IPS DF 6.9 (cell line): ENCODE data around the gene RNPS1.

Experiments used
- DNase-seq: peaks from one replicate; pipeline ENCODE4 v3.0.0-alpha.2; 2013; ENCODE audit warnings: low read depth, low spot score
- H3K27ac ChIP-seq: one replicate; pipeline ENCODE4 v1.5.1; 2013; ENCODE audit warnings: low read length, control low read depth
- H3K27me3 ChIP-seq: 2 replicates; pipeline ENCODE4 v1.6.1; 2013; ENCODE audit warnings: mild to moderate bottlenecking, low read length; ENCODE audit not compliant: control insufficient read depth, insufficient read depth
- H3K36me3 ChIP-seq: 2 replicates; pipeline ENCODE4 v1.6.1; 2013; ENCODE audit warnings: low read length; ENCODE audit not compliant: control insufficient read depth, insufficient read depth
- H3K4me1 ChIP-seq: 2 replicates; pipeline ENCODE4 v1.6.1; 2013; ENCODE audit warnings: low read length; ENCODE audit not compliant: control insufficient read depth, insufficient read depth
- H3K4me3 ChIP-seq: 2 replicates; pipeline ENCODE4 v1.5.1; 2013; ENCODE audit warnings: mild to moderate bottlenecking, low read length
- H3K9me3 ChIP-seq: 2 replicates; pipeline ENCODE4 v1.6.1; 2013; ENCODE audit warnings: low read length, inconsistent platforms; ENCODE audit not compliant: control insufficient read depth, insufficient read depth
- WGBS: extraction: QIAGEN DNeasy Blood & Tissue Kit; methylation state at CpG from one replicate; pipeline ENCODE4 v1.1.7; 2013; ENCODE audit warnings: mixed read lengths, missing lambda C conversion rate; ENCODE audit not compliant: insufficient read length, insufficient coverage; 5-methylcytosine and 5-hydroxymethylcytosine counted together

Gene RNPS1

DNA sequence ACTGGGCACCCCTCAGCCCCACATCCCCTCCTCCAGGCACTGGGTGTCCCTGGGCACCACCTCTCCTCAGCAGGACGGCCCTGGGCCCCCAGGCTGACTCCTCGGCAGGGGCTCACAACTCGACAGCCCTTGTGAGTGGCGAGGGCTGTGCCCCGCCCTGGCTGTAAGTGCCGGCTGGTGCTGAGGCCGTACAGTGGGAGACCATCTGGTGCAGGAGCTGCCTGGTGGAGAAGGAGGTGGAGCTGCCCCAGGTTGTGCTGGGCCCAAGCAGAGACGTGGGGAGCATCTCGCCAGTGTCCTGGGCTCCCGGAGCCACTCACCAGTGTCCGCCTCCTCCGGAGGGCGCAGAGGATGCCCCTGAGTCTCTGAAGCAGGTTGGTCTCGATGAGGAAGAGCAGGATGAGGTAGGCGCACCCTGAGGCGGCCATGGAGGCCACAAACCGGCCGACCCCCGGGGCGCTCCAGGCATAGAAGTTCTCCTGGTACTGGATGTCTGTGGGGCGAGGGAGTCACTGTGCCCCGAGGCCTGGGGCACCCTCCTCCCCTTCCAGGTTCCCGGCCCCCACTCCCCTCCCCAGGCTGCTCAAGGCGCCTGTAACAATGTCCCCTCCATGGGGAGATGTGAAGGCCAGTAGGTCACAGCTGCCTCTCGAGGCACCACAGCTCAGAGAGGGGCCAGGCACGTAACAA, 15.1 kb upstream of the RNPS1 start:
- H3K27me3 ChIP-seq, result no peaks in the 10 kb centered on the region
- no peak overlapping the region for H3K4me3 ChIP-seq
- H3K27ac ChIP-seq, result no peak overlapping the region
- no CpG with 5 or more reads among the region's 26 CpGs for WGBS
- H3K9me3 ChIP-seq, result no peaks in the 10 kb centered on the region
- no peaks in the 10 kb centered on the region for H3K4me1 ChIP-seq
- no peak for DNase-seq
- no peaks in the 10 kb centered on the region; the same call in 1 of the 2 replicates for H3K36me3 ChIP-seq

- H3K27me3 ChIP-seq, result no peaks in the 10 kb centered on the region
- no CpG with 5 or more reads among the region's 5 CpGs for WGBS
Observed at GRCh38 chr16:2282262-2282661, 14.3 kb upstream of the RNPS1 start.

DNA sequence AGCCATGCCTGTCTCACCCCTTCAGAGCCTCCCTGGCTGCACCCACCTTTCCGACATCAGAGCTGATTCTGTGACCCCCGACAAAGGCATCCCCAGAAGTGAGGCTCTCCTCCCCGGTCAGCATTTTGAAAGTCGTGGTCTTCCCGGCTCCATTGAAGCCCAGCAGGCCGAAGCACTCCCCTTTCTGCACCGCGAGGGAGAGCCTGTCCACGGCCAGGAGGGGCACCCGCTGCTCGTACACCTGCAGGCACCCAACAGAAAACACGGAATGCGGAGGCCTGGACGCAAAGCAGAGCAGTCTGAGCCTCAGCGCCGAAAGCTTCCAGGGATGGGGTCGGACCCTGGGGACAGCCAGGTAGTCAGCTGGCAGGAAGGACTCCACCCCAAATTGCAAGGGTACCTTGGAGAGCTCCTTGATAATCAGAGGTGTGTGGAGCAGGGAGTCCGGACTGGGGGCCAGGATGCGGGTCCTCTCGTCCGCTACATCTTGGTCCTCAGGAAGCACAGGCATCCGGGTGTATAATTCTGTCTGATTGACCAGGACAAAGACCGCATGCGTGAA, 13.1 kb upstream of the RNPS1 start:
- Histone ChIP-seq H3K9me3 (no peaks in the 10 kb centered on the region), H3K4me1 (peaks cover 1% of the 10 kb centered on the region; the same call in 1 of the 2 replicates), H3K36me3 (no peaks in the 10 kb centered on the region; the same call in 1 of the 2 replicates), H3K4me3 (no peak overlapping the region), H3K27ac (no peak overlapping the region), H3K27me3 (no peaks in the 10 kb centered on the region)
- no peak for DNase-seq
- no CpG with 5 or more reads among the region's 24 CpGs for WGBS

More at GRCh38 chr16:2282262-2282661, 14.3 kb upstream of the RNPS1 start:
- Histone ChIP-seq H3K27ac (no peak overlapping the region), H3K36me3 (no peaks in the 10 kb centered on the region; the same call in 1 of the 2 replicates), H3K4me3 (no peak overlapping the region), H3K9me3 (no peaks in the 10 kb centered on the region), H3K4me1 (peaks cover 1% of the 10 kb centered on the region; the same call in 1 of the 2 replicates)
- DNase-seq, result no peak

DNA sequence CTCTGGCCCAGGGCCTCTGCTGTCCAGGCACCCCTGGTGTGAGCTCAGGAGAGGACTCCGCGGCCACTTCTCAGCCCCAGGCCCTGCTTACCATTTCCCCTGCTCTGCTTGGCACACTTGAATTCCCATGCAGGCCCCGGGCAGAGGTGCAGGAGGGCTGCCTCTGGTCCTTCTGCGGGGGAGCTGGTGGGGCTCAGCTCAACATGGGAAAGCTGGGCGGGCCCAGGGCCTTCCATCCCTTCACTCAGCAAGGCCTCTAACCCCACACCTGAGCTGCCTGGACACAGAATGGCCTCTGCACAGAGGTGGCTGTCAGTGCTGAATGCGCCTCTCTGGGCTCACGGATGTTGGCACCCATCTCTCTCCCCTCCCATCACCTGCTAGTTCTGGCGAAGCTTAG, 12.5 kb upstream of the RNPS1 start:
- H3K4me1 ChIP-seq, result peaks cover 1% of the 10 kb centered on the region; the same call in 1 of the 2 replicates
- DNase-seq, result no peak
- H3K9me3 ChIP-seq, result no peaks in the 10 kb centered on the region
- no peak overlapping the region for H3K27ac ChIP-seq
- no peak overlapping the region for H3K4me3 ChIP-seq
- no peaks in the 10 kb centered on the region; the same call in 1 of the 2 replicates for H3K36me3 ChIP-seq
- no CpG with 5 or more reads among the region's 8 CpGs for WGBS
- no peaks in the 10 kb centered on the region for H3K27me3 ChIP-seq

DNA sequence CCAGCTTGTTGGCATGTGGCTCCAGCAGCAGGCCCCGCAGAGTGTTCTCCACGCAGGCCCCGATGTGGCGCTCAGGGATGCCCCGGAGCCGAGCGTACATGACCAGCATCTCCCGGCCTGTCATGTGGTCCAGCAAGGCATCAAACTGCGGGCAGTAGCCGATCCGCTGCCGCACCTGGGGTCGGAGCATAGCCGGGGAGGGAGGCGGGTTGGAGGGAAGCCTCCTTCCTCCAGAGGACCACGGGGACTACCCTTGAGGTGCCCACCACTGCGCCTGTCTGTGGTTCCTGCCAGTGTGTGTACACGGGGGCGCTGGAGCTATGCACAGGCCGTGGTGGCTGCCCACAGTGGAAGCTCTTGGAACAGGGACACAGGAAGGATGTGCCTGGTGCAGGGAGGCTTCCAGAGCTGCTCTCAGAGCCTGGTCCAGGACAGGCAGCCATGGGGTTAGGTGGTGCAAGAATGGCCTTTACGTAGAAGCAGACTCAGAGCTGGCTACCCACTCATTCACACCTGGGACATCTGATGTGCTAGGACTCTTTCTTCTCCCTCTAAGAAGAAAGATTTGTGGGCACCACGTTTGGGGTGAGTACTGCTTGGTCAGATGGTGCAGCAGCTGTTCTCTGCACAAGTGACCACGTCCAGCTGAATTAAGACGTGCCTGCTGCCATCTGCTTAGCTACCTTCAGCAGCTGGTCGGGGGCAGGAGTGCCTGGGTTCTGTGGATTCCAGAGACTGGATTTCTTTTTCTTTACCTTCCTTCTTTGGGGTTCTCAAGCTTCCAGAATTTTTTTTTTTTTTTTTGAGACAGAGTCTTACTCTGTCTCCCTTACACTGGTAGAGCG, 11.3 kb upstream of the RNPS1 start:
- DNase-seq, result no peak

GRCh38 chr16:2278272-2278608, 10.3 kb upstream of the RNPS1 start:
- no CpG with 5 or more reads among the region's 14 CpGs for WGBS

More for the DNA sequence above, 11.3 kb upstream of the RNPS1 start:
- Histone ChIP-seq H3K27ac (no peak overlapping the region), H3K4me1 (peaks cover 1% of the 10 kb centered on the region; the same call in 1 of the 2 replicates), H3K9me3 (no peaks in the 10 kb centered on the region), H3K27me3 (no peaks in the 10 kb centered on the region), H3K36me3 (no peaks in the 10 kb centered on the region; the same call in 1 of the 2 replicates), H3K4me3 (no peak overlapping the region)
- no CpG with 5 or more reads among the region's 26 CpGs for WGBS

GRCh38 chr16:2277466-2278271, 9.7 kb upstream of the RNPS1 start:
- H3K9me3 ChIP-seq, result no peaks in the 10 kb centered on the region
- DNase-seq, result no peak
- no CpG with 5 or more reads among the region's 25 CpGs for WGBS
- H3K27me3 ChIP-seq, result no peaks in the 10 kb centered on the region
- no peak overlapping the region for H3K27ac ChIP-seq
- no peak overlapping the region for H3K4me3 ChIP-seq
- H3K36me3 ChIP-seq, result no peaks in the 10 kb centered on the region; the same call in 1 of the 2 replicates
- H3K4me1 ChIP-seq, result peaks cover 1% of the 10 kb centered on the region; the same call in 1 of the 2 replicates

More at GRCh38 chr16:2278272-2278608, 10.3 kb upstream of the RNPS1 start:
- no peak overlapping the region for H3K27ac ChIP-seq
- no peak for DNase-seq
- no peaks in the 10 kb centered on the region for H3K9me3 ChIP-seq
- H3K27me3 ChIP-seq, result no peaks in the 10 kb centered on the region
- peaks cover 1% of the 10 kb centered on the region; the same call in 1 of the 2 replicates for H3K4me1 ChIP-seq
- no peaks in the 10 kb centered on the region; the same call in 1 of the 2 replicates for H3K36me3 ChIP-seq
- H3K4me3 ChIP-seq, result no peak overlapping the region

GRCh38 chr16:2276368-2277195, 8.7 kb upstream of the RNPS1 start:
- Histone ChIP-seq H3K27ac (no peak overlapping the region), H3K27me3 (no peaks in the 10 kb centered on the region), H3K4me3 (no peak overlapping the region), H3K4me1 (peaks cover 1% of the 10 kb centered on the region; the same call in 1 of the 2 replicates), H3K9me3 (no peaks in the 10 kb centered on the region), H3K36me3 (no peaks in the 10 kb centered on the region; the same call in 1 of the 2 replicates)
- no peak for DNase-seq
- WGBS, result no CpG with 5 or more reads among the region's 26 CpGs
